Heart right ventricle (tissue), 16 donors: ENCODE measurements around the gene BORCS5. TPM values are rescaled to one million over a fixed set of nuclear protein-coding genes. Genes with fewer than 3 reads are reported as not detected.

Source experiments
- ATAC-seq, 8 donors: fragments of 200-7000 bp; cut with Tn5 transposase; one replicate each; pipeline ENCODE4 v1.9.1; 2020; ENCODE audit warnings: mild to moderate bottlenecking in 8 of 8, moderate library complexity in 8 of 8, moderate number of reproducible peaks in 1 of 8
- DNase-seq, 2 donors: peaks; one replicate each; pipeline ENCODE4 v3.0.0-alpha.2; 2020
- H3K27ac ChIP-seq, 10 donors: fragments of 200-600 bp; sonication (generic) in 2 of 10; one replicate each; pipeline versions ENCODE4 v1.5.0 to v1.8.0; 2020 to 2022; ENCODE audit warnings: mild to moderate bottlenecking in 3 of 10
- H3K27me3 ChIP-seq, 7 donors: fragments of 200-600 bp; one replicate each; pipeline ENCODE4 v1.8.0; 2021 to 2022; ENCODE audit warnings: mild to moderate bottlenecking in 2 of 7
- H3K36me3 ChIP-seq, 9 donors: fragments of 200-600 bp; sonication (generic) in 1 of 9; one replicate each; pipeline versions ENCODE4 v1.5.0 to v1.8.0; 2020 to 2022; ENCODE audit warnings: mild to moderate bottlenecking in 2 of 9
- H3K4me1 ChIP-seq, 9 donors: fragments of 200-600 bp; sonication (generic) in 1 of 9; one replicate each; pipeline versions ENCODE4 v1.5.0 to v1.8.0; 2020 to 2022; ENCODE audit warnings: mild to moderate bottlenecking in 4 of 9
- H3K4me3 ChIP-seq, 10 donors: fragments of 200-600 bp; sonication (generic) in 2 of 10; one replicate each; pipeline versions ENCODE4 v1.5.0 to v1.8.0; 2020 to 2022; ENCODE audit warnings: mild to moderate bottlenecking in 7 of 10, moderate library complexity in 2 of 10
- H3K9me3 ChIP-seq, 11 donors: fragments of 200-600 bp in 10 of 11; sonication (generic) in 2 of 11; one replicate each; pipeline versions ENCODE4 v1.5.0 to v1.8.0; 2013 to 2022; ENCODE audit warnings: mild to moderate bottlenecking in 2 of 11, control low read depth in 1 of 11, moderate library complexity in 1 of 11
- WGBS, 2 donors: extraction: QIAGEN DNeasy Blood & Tissue Kit; methylation state at CpG; one replicate each; pipeline ENCODE4 v1.1.7; 2013; ENCODE audit warnings: inconsistent platforms in 1 of 2; 5-methylcytosine and 5-hydroxymethylcytosine counted together
- intact Hi-C, 10 donors: fragments of 100-400 bp; cut with DNase I; formaldehyde crosslinking; loops; one replicate each; pipeline versions ENCODE4 v1.11.1 to v1.14.2; 2022
- polyA plus RNA-seq, 2 donors: library from polyadenylated mRNA; stranded (reverse); fragments of 200-250 nt; gene quantifications; one replicate each; pipeline ENCODE4 v1.2.3, GENCODE V29; 2013
- total RNA-seq, 10 donors: library from RNA; stranded (reverse); fragmentation: NEBNext Ultra II Directional in 3 of 10; extraction: Animal tissue kit (Norgen Biotek cat#: 25700) in 3 of 10; gene quantifications; one replicate each; pipeline versions ENCODE4 v1.2.1 to v1.2.4, GENCODE V29; 2021 to 2023
- TF ChIP-seq, protein P1 (sequence below), 9 donors: fragments of 200-600 bp; sonication (generic) in 2 of 9; IDR thresholded peaks; one replicate each; pipeline versions ENCODE4 v1.5.0 to v1.8.0; 2021 to 2022; ENCODE audit warnings: antibody characterized with exemption in 9 of 9, mild to moderate bottlenecking in 5 of 9, moderate library complexity in 1 of 9
- donor health status: Arrhythmogenic right ventricular cardiomyopathy.
- donor health status: ischemic (EF 13 %, LVEDD 7.1; RV severe dilation, severe dysfunction).
- donor health status: healthy with polysubstance abuse.
- donor health status: DM: no; HTN: yes; CAD: no.
- donor health status: DM: no; HTN: no; CAD: no.
- donor health status: ischemic (EF 25% LVEDD 6.9; RV normal size, moderate dysfunction).
- donor health status: ischemic (EF 25% LVEDD 5.7; RV mildly dilated, moderate dysfunction).
- donor health status: healthy.
- donor health status: DM: yes; HTN: yes; CAD: no.
- donor health status: Ischemic cardiomyopathy.
- donor health status: ischemic (EF 35%, LVEDD 5.7; RV mildly dilated, moderate dysfunction).
- donor health status: nonischemic (EF 11% LVEDD 7.7; RV severe dilation, severe dysfunction).
- donor health status: DM: yes; HTN: yes; CAD: no.
- donor health status: PGD.
- donor health status: ischemic (EF 29% LVEDD 5.4; RV normal size, mild dysfunction).
- donor health status: nonischemic (EF 23%, LVEDD 6.1; RV moderate dilation, normal function).

Gene BORCS5
- total and polyA plus RNA-seq, 12 donors, result 2.5 to 15.4 (median 11.5) TPM

DNA sequence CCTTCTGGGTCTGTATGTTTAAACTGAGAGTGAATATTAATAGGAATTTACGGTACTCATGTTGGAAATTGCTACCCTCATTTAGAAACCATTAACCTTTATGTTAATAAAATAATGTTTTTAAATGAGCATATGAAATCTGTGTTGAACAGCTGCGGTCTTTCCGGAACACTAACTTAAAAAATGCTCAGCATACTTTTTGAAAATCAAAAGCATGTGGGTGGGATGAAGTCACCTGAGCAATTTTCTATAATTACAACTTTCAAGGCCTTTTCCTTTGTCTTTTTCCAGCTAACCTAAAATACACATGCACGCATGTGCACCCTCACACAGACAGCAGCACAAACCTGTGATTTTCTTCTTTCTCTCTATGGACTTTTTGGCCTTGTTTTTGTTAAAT lies 39.8 kb downstream of the BORCS5 start:
- DNase-seq, result no peak
- no peaks in the 10 kb centered on the region for H3K9me3 ChIP-seq
- H3K4me1 ChIP-seq, result peaks cover 0 to 26% (median 9%) of the 10 kb centered on the region in 9 donors
- no peak for ATAC-seq
- TF ChIP-seq, protein P1, sequence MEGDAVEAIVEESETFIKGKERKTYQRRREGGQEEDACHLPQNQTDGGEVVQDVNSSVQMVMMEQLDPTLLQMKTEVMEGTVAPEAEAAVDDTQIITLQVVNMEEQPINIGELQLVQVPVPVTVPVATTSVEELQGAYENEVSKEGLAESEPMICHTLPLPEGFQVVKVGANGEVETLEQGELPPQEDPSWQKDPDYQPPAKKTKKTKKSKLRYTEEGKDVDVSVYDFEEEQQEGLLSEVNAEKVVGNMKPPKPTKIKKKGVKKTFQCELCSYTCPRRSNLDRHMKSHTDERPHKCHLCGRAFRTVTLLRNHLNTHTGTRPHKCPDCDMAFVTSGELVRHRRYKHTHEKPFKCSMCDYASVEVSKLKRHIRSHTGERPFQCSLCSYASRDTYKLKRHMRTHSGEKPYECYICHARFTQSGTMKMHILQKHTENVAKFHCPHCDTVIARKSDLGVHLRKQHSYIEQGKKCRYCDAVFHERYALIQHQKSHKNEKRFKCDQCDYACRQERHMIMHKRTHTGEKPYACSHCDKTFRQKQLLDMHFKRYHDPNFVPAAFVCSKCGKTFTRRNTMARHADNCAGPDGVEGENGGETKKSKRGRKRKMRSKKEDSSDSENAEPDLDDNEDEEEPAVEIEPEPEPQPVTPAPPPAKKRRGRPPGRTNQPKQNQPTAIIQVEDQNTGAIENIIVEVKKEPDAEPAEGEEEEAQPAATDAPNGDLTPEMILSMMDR (IDR thresholded peaks at IDR 0.05), result no peak
- no peaks in the 10 kb centered on the region for H3K27me3 ChIP-seq
- H3K27ac ChIP-seq, result peak overlapping the region in 2 of 10 donors; percentile 33 to 59
- no peak overlapping the region for H3K4me3 ChIP-seq
- intact Hi-C loops, result loop anchor here in 2 of 10 donors (5.0 kb wide), 1 partner anchor 166 kb away; the partner anchor contains the start of gene DUSP16 (in 2 of the 2)
- no peaks in the 10 kb centered on the region for H3K36me3 ChIP-seq
- 83 to 89% methylated on average over 4 of the region's 4 CpGs for WGBS, 2 donors

DNA sequence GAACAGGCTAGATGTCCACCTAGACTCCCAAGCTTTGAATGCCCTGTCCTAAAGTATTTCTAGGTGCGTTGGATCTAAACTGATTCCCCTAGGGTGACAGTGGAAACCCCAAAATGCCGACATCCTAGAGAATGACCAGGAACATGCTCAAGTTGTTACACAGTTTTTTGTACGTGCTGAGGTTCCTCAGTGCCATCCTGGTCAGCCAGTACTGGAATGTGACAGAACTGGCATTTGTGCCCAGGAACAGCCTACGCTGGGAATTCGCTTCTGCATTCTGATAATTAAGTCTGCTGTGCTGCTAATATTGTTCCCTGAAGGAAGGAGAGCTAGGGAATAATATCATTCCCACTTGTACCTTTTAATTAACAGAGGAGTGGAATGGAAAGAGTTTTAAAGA lies 40.3 kb downstream of the BORCS5 start:
- TF ChIP-seq, protein P1 (IDR thresholded peaks at IDR 0.05), result no peak
- peak overlapping the region in 4 of 10 donors; percentile 1 to 59 (median 43) for H3K27ac ChIP-seq
- H3K4me3 ChIP-seq, result no peak overlapping the region
- intact Hi-C loops, result loop anchor here in 2 of 10 donors (5.0 kb wide), 1 partner anchor 165 kb away; the partner anchor contains the start of gene DUSP16 (in 2 of the 2)
- DNase-seq, result no peak
- H3K9me3 ChIP-seq, result no peaks in the 10 kb centered on the region
- ATAC-seq, result no peak
- H3K27me3 ChIP-seq, result no peaks in the 10 kb centered on the region
- peaks cover 0 to 26% (median 9%) of the 10 kb centered on the region in 9 donors for H3K4me1 ChIP-seq
- 77 to 85% methylated on average over 5 of the region's 5 CpGs for WGBS, 2 donors
- H3K36me3 ChIP-seq, result no peaks in the 10 kb centered on the region

DNA sequence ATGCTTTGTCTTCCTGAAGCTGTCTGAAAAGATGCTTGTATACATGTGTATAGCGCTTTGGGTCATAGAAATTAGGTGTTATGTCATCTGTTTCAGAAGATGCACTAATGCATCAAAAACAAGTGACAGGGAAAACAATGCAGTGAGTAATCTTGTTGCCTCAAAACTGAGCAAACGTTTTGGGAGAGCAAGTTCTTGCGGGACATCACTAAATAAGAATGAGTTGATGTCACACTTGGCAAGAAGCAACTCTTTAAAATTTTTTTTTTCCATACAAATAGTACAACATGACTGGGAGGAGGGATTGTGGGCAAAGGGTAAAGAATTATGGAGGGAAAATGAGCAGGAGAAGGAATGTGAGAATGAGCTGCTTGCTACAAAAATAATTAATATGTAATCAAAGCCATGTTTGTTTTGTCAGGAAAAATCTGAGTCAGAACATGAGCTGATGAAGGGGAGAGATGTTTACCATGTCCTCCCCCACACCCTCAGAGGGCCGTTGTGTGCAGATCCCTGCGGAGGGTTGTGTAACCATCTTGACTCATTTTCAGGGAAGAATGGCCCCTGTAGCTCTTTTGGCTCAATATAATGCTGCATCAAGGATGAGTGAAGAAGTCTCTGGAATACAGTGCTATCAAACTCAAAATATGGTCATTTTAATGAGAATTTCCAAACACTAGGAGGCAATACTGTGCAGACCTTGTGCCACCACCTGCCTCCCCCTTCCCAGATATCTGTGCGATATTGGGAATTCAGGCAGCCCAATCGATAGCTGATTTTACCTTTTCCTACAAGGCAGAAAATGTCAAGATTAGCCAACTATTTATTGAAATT lies 41.4 kb downstream of the BORCS5 start:
- peaks cover 0 to 32% (median 10%) of the 10 kb centered on the region in 9 donors for H3K4me1 ChIP-seq
- intact Hi-C loops, result loop anchor here in 2 of 10 donors (5.0 kb wide), 1 partner anchor 164 kb away; the partner anchor contains the start of gene DUSP16 (in 2 of the 2)
- no peaks in the 10 kb centered on the region for H3K9me3 ChIP-seq
- H3K27me3 ChIP-seq, result no peaks in the 10 kb centered on the region
- peak overlapping the region in 8 of 10 donors; percentile 1 to 59 (median 34) for H3K27ac ChIP-seq
- TF ChIP-seq, protein P1 (IDR thresholded peaks at IDR 0.05), result peak in 4 of 9 donors; percentile 18 to 35 (median 31)
- no peak overlapping the region for H3K4me3 ChIP-seq
- WGBS, 2 donors, result 53 to 63% methylated on average over 7 of the region's 7 CpGs
- ATAC-seq (peak; percentile 82 to 97 (median 91)), DNase-seq (peak; percentile 29 to 48)
- no peaks in the 10 kb centered on the region for H3K36me3 ChIP-seq

DNA sequence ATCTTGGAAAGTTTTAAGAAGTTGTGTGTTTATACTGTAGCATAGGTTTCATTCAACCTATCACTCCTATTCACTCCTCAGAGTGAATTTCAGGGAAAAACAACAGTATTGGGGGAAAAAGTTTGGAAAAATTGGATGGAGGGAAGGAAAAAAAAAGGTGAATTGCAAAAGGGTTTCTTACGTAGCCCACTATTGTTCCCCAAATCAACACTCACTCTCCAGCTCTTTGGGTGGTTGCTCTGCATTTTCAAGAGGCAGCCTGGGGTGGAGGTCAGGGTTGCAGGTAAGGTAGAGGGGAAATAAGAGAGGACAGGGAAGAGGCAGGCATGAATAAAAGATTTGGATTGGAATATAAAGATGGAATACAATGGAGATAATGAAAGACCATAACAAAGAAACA lies 42.3 kb downstream of the BORCS5 start:
- H3K4me3 ChIP-seq, result no peak overlapping the region
- intact Hi-C loops, result loop anchor here in 2 of 10 donors (5.0 kb wide), 1 partner anchor 163 kb away; the partner anchor contains the start of gene DUSP16 (in 2 of the 2)
- DNase-seq, result no peak
- H3K27me3 ChIP-seq, result no peaks in the 10 kb centered on the region
- TF ChIP-seq, protein P1 (IDR thresholded peaks at IDR 0.05), result no peak
- no peaks in the 10 kb centered on the region for H3K36me3 ChIP-seq
- H3K4me1 ChIP-seq, result peaks cover 0 to 41% (median 18%) of the 10 kb centered on the region in 9 donors
- no peaks in the 10 kb centered on the region for H3K9me3 ChIP-seq
- no peak for ATAC-seq
- 93 to 100% methylated on average over 1 of the region's 1 CpG for WGBS, 2 donors
- H3K27ac ChIP-seq, result peak overlapping the region in 5 of 10 donors; percentile 33 to 59 (median 42)
